Lower lobe of right lung (tissue), 2 donors: Measurements from ENCODE around the gene OR6C74. TPM values are rescaled to one million over a fixed set of nuclear protein-coding genes. Genes with fewer than 3 reads are reported as not detected.
A peak's percentile ranks its signal among the peaks of the same experiment; 100 is the strongest.

Experiments
- ATAC-seq, 2 donors: fragments of 200-7000 bp; cut with Tn5 transposase; one replicate each; pipeline ENCODE4 v1.9.1; 2020 to 2022; ENCODE audit warnings: mild to moderate bottlenecking in 2 of 2, moderate library complexity in 2 of 2
- DNase-seq: peaks from one replicate; pipeline ENCODE4 v3.0.0-alpha.2; 2020
- H3K27ac ChIP-seq: fragments of 200-600 bp; one replicate; pipeline ENCODE4 v1.8.0; 2022
- H3K27me3 ChIP-seq: fragments of 200-600 bp; one replicate; pipeline ENCODE4 v1.8.0; 2022; ENCODE audit warnings: low read depth
- H3K36me3 ChIP-seq: fragments of 200-600 bp; one replicate; pipeline ENCODE4 v1.8.0; 2022; ENCODE audit warnings: mild to moderate bottlenecking
- H3K4me1 ChIP-seq: fragments of 200-600 bp; one replicate; pipeline ENCODE4 v1.8.0; 2022
- H3K4me3 ChIP-seq: fragments of 200-600 bp; one replicate; pipeline ENCODE4 v1.8.0; 2022; ENCODE audit warnings: mild to moderate bottlenecking
- H3K9me3 ChIP-seq: fragments of 200-600 bp; one replicate; pipeline ENCODE4 v1.8.0; 2022
- CTCF ChIP-seq: fragments of 200-600 bp; IDR thresholded peaks from one replicate; pipeline ENCODE4 v1.8.0; 2022; ENCODE audit warnings: antibody characterized with exemption, mild to moderate bottlenecking
- intact Hi-C: fragments of 100-400 bp; cut with DNase I; formaldehyde crosslinking; loops from one replicate; pipeline ENCODE4 v1.11.0; 2022
- long read RNA-seq: library from polyadenylated mRNA; unstranded; transcript quantifications from one replicate; pipeline ENCODE4 v2.0.0, GENCODE V29; 2021
- total RNA-seq: library from RNA; stranded (reverse); fragmentation: NEBNext Ultra II Directional; extraction: Animal tissue kit (Norgen Biotek cat#: 25700); gene quantifications from one replicate; pipeline ENCODE4 v1.2.1, GENCODE V29; 2021
- donor health status: DM: no; HTN: yes; CAD: no; lungs with severe emphysema.

Gene OR6C74
- not detected for total RNA-seq
- long read RNA-seq = 0 reads

GRCh38 chr12:55244309-55244708 is at the start of gene OR6C74:
OR6C74 (plus strand) TSS chr12:55244609; CDS start chr12:55247288, 2,679 bp downstream.
- no peaks in the 10 kb centered on the region for H3K9me3 ChIP-seq
- intact Hi-C loops = no loop called here
- no peak within 1 kb of the TSS for H3K27ac ChIP-seq
- H3K4me1 ChIP-seq = no peaks in the 10 kb centered on the region
- H3K36me3 ChIP-seq = no peaks in the 10 kb centered on the region
- TF ChIP-seq CTCF = no peak
- DNase-seq (no peak), ATAC-seq (no peak)
- no peak within 1 kb of the TSS for H3K4me3 ChIP-seq
- H3K27me3 ChIP-seq = no peaks in the 10 kb centered on the region

GRCh38 chr12:55220725-55221124 is 23.7 kb upstream of the OR6C74 start, which contains the start of gene OR10A7:
OR10A7 (plus strand) TSS chr12:55221025; CDS start chr12:55221025, 0 bp downstream.
- no peak for TF ChIP-seq CTCF
- DNase-seq (no peak), ATAC-seq (no peak)
- intact Hi-C loops = no loop called here
- Histone ChIP-seq H3K9me3 (no peaks in the 10 kb centered on the region), H3K27me3 (no peaks in the 10 kb centered on the region), H3K4me1 (no peaks in the 10 kb centered on the region), H3K36me3 (no peaks in the 10 kb centered on the region), H3K4me3 (no peak within 1 kb of the TSS), H3K27ac (no peak within 1 kb of the TSS)

- intact Hi-C loops = no loop called here
- Histone ChIP-seq H3K27ac (no peak overlapping the region), H3K27me3 (no peaks in the 10 kb centered on the region), H3K4me3 (no peak overlapping the region), H3K36me3 (no peaks in the 10 kb centered on the region), H3K9me3 (no peaks in the 10 kb centered on the region), H3K4me1 (no peaks in the 10 kb centered on the region)
- ATAC-seq = no peak
- no peak for TF ChIP-seq CTCF
- DNase-seq = no peak
These were observed 17.9 kb upstream of the OR6C74 start for GRCh38 chr12:55226523-55226922.

GRCh38 chr12:55227643-55228042 is 16.8 kb upstream of the OR6C74 start:
- intact Hi-C loops = no loop called here
- H3K36me3 ChIP-seq = no peaks in the 10 kb centered on the region
- no peaks in the 10 kb centered on the region for H3K9me3 ChIP-seq
- ATAC-seq (no peak), DNase-seq (no peak)
- no peak overlapping the region for H3K27ac ChIP-seq
- H3K27me3 ChIP-seq = no peaks in the 10 kb centered on the region
- H3K4me1 ChIP-seq = no peaks in the 10 kb centered on the region
- no peak for TF ChIP-seq CTCF
- no peak overlapping the region for H3K4me3 ChIP-seq

- Histone ChIP-seq H3K36me3 (no peaks in the 10 kb centered on the region), H3K9me3 (no peaks in the 10 kb centered on the region), H3K4me1 (no peaks in the 10 kb centered on the region), H3K4me3 (no peak overlapping the region), H3K27me3 (no peaks in the 10 kb centered on the region), H3K27ac (no peak overlapping the region)
- intact Hi-C loops = no loop called here
- TF ChIP-seq CTCF = no peak
- ATAC-seq (no peak), DNase-seq (no peak)
These were observed 1.8 kb downstream of the OR6C74 start for GRCh38 chr12:55246159-55246558.

DNA sequence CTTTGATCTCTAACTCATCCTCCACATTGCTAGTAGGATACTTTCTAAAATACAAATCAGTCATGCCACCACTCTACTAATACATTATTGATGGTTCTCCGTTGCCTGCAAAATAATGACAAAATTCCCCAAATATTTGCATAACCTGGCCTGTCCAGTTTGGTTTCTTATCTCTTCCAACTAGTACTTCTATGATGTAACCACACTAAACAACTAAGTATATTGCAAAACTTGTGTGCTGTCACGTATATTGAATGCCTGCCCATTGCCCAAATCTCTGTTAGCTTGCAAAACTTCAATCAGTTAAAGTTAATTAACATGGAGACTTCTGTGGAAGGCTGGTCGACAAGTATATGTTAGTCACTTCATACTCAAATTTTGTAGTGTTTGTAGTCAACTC is 6.5 kb downstream of the OR6C74 start:
- H3K9me3 ChIP-seq = no peaks in the 10 kb centered on the region
- intact Hi-C loops = no loop called here
- H3K4me1 ChIP-seq = no peaks in the 10 kb centered on the region
- no peaks in the 10 kb centered on the region for H3K36me3 ChIP-seq
- H3K4me3 ChIP-seq = no peak overlapping the region
- no peaks in the 10 kb centered on the region for H3K27me3 ChIP-seq
- TF ChIP-seq CTCF = no peak
- H3K27ac ChIP-seq = no peak overlapping the region
- DNase-seq (no peak), ATAC-seq (peak in 1 of 2 donors; percentile 39)
